Measurements from ENCODE around the gene TMEM44.

DNA sequence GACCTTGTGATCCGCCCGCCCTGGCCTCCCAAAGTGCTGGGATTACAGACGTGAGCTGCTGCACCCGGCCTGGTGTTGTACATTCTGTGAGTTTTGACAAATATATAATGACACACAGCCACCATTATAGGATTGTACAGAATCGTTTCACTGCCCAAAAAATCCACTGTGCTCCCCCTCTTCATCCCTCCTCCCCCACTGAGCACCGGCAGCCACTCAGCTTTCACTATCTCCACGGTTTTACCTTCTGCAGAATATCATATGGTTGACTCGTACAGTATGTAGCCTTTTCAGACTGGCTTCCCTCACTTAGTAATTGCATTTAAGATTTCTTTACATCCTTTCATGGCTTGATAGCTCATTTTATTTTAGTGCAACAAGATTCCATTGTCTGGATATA is 89.7 kb downstream of the TMEM44 start:
- TF ChIP-seq, protein P1, sequence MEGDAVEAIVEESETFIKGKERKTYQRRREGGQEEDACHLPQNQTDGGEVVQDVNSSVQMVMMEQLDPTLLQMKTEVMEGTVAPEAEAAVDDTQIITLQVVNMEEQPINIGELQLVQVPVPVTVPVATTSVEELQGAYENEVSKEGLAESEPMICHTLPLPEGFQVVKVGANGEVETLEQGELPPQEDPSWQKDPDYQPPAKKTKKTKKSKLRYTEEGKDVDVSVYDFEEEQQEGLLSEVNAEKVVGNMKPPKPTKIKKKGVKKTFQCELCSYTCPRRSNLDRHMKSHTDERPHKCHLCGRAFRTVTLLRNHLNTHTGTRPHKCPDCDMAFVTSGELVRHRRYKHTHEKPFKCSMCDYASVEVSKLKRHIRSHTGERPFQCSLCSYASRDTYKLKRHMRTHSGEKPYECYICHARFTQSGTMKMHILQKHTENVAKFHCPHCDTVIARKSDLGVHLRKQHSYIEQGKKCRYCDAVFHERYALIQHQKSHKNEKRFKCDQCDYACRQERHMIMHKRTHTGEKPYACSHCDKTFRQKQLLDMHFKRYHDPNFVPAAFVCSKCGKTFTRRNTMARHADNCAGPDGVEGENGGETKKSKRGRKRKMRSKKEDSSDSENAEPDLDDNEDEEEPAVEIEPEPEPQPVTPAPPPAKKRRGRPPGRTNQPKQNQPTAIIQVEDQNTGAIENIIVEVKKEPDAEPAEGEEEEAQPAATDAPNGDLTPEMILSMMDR (optimal IDR thresholded peaks at IDR 0.05 in 1 of 3, IDR thresholded peaks at IDR 0.05 in 1 of 3, conservative IDR thresholded peaks at IDR 0.05 in 1 of 3; ENCODE audit: extremely low read depth in 1 of 3, insufficient read depth in 2 of 3, low read length in 3 of 3) = no peak
- TF ChIP-seq EZH2 (IDR thresholded peaks at IDR 0.05; ENCODE audit: low read length) = no peak
